CD8-positive, alpha-beta memory T cell (primary cell): ENCODE measurements around the gene SLC4A9. TPM values are rescaled to one million over a fixed set of nuclear protein-coding genes. Genes with fewer than 3 reads are reported as not detected.

Source experiments
- CTCF ChIA-PET: fragments of 350-600 bp; sonication (Branson Sonifier 250); formaldehyde crosslinking; loops from one replicate; lab custom pipeline; 2021; ENCODE audit warnings: antibody characterized with exemption; lab: Charles Lee
- POLR2A ChIA-PET: fragments of 350-600 bp; sonication (Branson Sonifier 250); formaldehyde crosslinking; loops from one replicate; lab custom pipeline; 2021; ENCODE audit warnings: antibody characterized with exemption; lab: Charles Lee
- DNase-seq, 5 donors: peaks; one replicate each; pipeline versions ENCODE4 v3.0.0 to v3.0.0-alpha.2; 2020 to 2022; ENCODE audit warnings: mixed read lengths in 1 of 5
- H3K27ac ChIP-seq: one replicate; pipeline ENCODE4 v1.7.0; 2013; ENCODE audit warnings: low read depth, mild to moderate bottlenecking, low read length, moderate library complexity
- H3K27me3 ChIP-seq: 2 replicates; pipeline ENCODE4 v1.7.0; 2013; ENCODE audit warnings: low read length, mild to moderate bottlenecking; ENCODE audit not compliant: insufficient read depth, poor library complexity, severe bottlenecking
- H3K36me3 ChIP-seq: 2 replicates; pipeline ENCODE4 v1.7.0; 2013; ENCODE audit warnings: mild to moderate bottlenecking, low read length, moderate library complexity; ENCODE audit not compliant: insufficient read depth
- H3K4me1 ChIP-seq: 2 replicates; pipeline ENCODE4 v1.7.0; 2013; ENCODE audit warnings: mild to moderate bottlenecking, low read length, moderate library complexity; ENCODE audit not compliant: insufficient read depth
- H3K4me3 ChIP-seq: 2 replicates; pipeline ENCODE4 v1.7.0; 2013; ENCODE audit warnings: mild to moderate bottlenecking, low read length
- H3K9me3 ChIP-seq: 2 replicates; pipeline ENCODE4 v1.7.0; 2013; ENCODE audit warnings: mild to moderate bottlenecking, low read length
- H3K27ac Mint-ChIP-seq, 8 donors: one replicate each; pipeline ENCODE4 v1.8.0; 2020 to 2021; ENCODE audit warnings: mixed read lengths in 8 of 8, mild to moderate bottlenecking in 6 of 8, inconsistent platforms in 3 of 8, moderate library complexity in 3 of 8
- H3K27me3 Mint-ChIP-seq, 2 donors: one replicate each; pipeline ENCODE4 v1.8.0; 2020 to 2021; ENCODE audit warnings: mixed read lengths in 2 of 2, mild to moderate bottlenecking in 1 of 2, moderate library complexity in 1 of 2
- H3K36me3 Mint-ChIP-seq, 3 donors: one replicate each; pipeline ENCODE4 v1.8.0; 2020 to 2021; ENCODE audit warnings: mixed read lengths in 3 of 3, inconsistent platforms in 1 of 3, mild to moderate bottlenecking in 1 of 3
- H3K4me1 Mint-ChIP-seq, 3 donors: one replicate each; pipeline ENCODE4 v1.8.0; 2020 to 2021; ENCODE audit warnings: mixed read lengths in 3 of 3, inconsistent platforms in 1 of 3, mild to moderate bottlenecking in 1 of 3
- H3K4me3 Mint-ChIP-seq, 7 donors: one replicate each; pipeline ENCODE4 v1.8.0; 2020 to 2021; ENCODE audit warnings: mixed read lengths in 7 of 7, mild to moderate bottlenecking in 6 of 7, moderate library complexity in 4 of 7, inconsistent platforms in 2 of 7
- H3K9me3 Mint-ChIP-seq, 5 donors: one replicate each; pipeline ENCODE4 v1.8.0; 2020 to 2022; ENCODE audit warnings: mixed read lengths in 5 of 5, mild to moderate bottlenecking in 3 of 5, moderate library complexity in 2 of 5, inconsistent platforms in 1 of 5
- polyA plus RNA-seq: library from polyadenylated mRNA; unstranded; fragments of 300-500 nt; fragmentation: Illumina TruSeq; gene quantifications from one replicate; pipeline ENCODE4 v1.2.3, GENCODE V29; 2021
- total RNA-seq, 2 experiments: library from RNA; stranded (reverse); gene quantifications; one replicate each; pipeline ENCODE4 v1.2.3, GENCODE V29; 2021

Gene SLC4A9
- not detected for total RNA-seq
- not detected for polyA plus RNA-seq

- Mint-ChIP-seq H3K4me1 (peaks cover 14 to 17% (median 16%) of the 10 kb centered on the region in 3 donors), H3K4me3 (no peak within 1 kb of the TSS), H3K9me3 (no peaks in the 10 kb centered on the region), H3K27me3 (peaks cover 0 to 3% of the 10 kb centered on the region in 2 donors), H3K36me3 (no peaks in the 10 kb centered on the region), H3K27ac (no peak within 1 kb of the TSS)
- Histone ChIP-seq H3K4me1 (peaks cover 4% of the 10 kb centered on the region), H3K27me3 (no peaks in the 10 kb centered on the region), H3K9me3 (no peaks in the 10 kb centered on the region), H3K27ac (no peak within 1 kb of the TSS), H3K4me3 (no peak within 1 kb of the TSS), H3K36me3 (no peaks in the 10 kb centered on the region)
- ChIA-PET POLR2A (no interaction called here), CTCF (interaction anchor here (1.1 to 2.9 kb wide), 3 partner anchors 8 to 120 kb away, joined by 6 to 11 read pairs (median 6); no protein-coding TSS in a partner anchor)
- no peak for DNase-seq
These were observed at the start of gene SLC4A9 for GRCh38 chr5:140360101-140360500. Gene SLC4A9, plus strand, starts transcription at chr5:140360194. Its CDS starts 43 bp downstream, at chr5:140360237.

- H3K27ac Mint-ChIP-seq: no peak overlapping the region
- ChIA-PET CTCF (no interaction called here), POLR2A (no interaction called here)
- Histone ChIP-seq H3K9me3 (no peaks in the 10 kb centered on the region), H3K36me3 (no peaks in the 10 kb centered on the region), H3K27ac (peak overlapping the region; percentile 20), H3K4me3 (no peak overlapping the region), H3K27me3 (no peaks in the 10 kb centered on the region), H3K4me1 (no peaks in the 10 kb centered on the region)
- H3K4me1 Mint-ChIP-seq: no peaks in the 10 kb centered on the region
- H3K9me3 Mint-ChIP-seq: no peaks in the 10 kb centered on the region
- H3K36me3 Mint-ChIP-seq: no peaks in the 10 kb centered on the region
- DNase-seq: no peak
- H3K4me3 Mint-ChIP-seq: no peak overlapping the region
- peaks cover 4 to 23% of the 10 kb centered on the region in 2 donors for H3K27me3 Mint-ChIP-seq
These were observed 49.6 kb upstream of the SLC4A9 start for GRCh38 chr5:140310434-140310833.

GRCh38 chr5:140311011-140311467, 49.0 kb upstream of the SLC4A9 start:
- no peak overlapping the region for H3K4me3 Mint-ChIP-seq

GRCh38 chr5:140312067-140312790, 47.8 kb upstream of the SLC4A9 start:
- Histone ChIP-seq H3K9me3 (no peaks in the 10 kb centered on the region), H3K27ac (no peak overlapping the region), H3K4me1 (no peaks in the 10 kb centered on the region), H3K27me3 (no peaks in the 10 kb centered on the region), H3K4me3 (no peak overlapping the region), H3K36me3 (no peaks in the 10 kb centered on the region)
- no peaks in the 10 kb centered on the region for H3K4me1 Mint-ChIP-seq
- POLR2A ChIA-PET: interaction anchor here (0.6 kb wide), 1 partner anchor 19 kb away, joined by 4 read pairs; no protein-coding TSS in a partner anchor
- H3K27me3 Mint-ChIP-seq: peaks cover 2 to 17% of the 10 kb centered on the region in 2 donors
- H3K4me3 Mint-ChIP-seq: no peak overlapping the region
- no peak for DNase-seq
- no peaks in the 10 kb centered on the region for H3K36me3 Mint-ChIP-seq
- CTCF ChIA-PET: no interaction called here
- no peaks in the 10 kb centered on the region for H3K9me3 Mint-ChIP-seq
- no peak overlapping the region for H3K27ac Mint-ChIP-seq

More at GRCh38 chr5:140311011-140311467, 49.0 kb upstream of the SLC4A9 start:
- no peaks in the 10 kb centered on the region for H3K36me3 ChIP-seq
- H3K27ac Mint-ChIP-seq: no peak overlapping the region
- no peaks in the 10 kb centered on the region for H3K9me3 Mint-ChIP-seq
- POLR2A ChIA-PET: no interaction called here
- no peaks in the 10 kb centered on the region for H3K27me3 ChIP-seq
- DNase-seq: no peak
- H3K27me3 Mint-ChIP-seq: peaks cover 4 to 23% of the 10 kb centered on the region in 2 donors
- no peaks in the 10 kb centered on the region for H3K4me1 ChIP-seq
- no peaks in the 10 kb centered on the region for H3K4me1 Mint-ChIP-seq
- H3K36me3 Mint-ChIP-seq: no peaks in the 10 kb centered on the region
- CTCF ChIA-PET: no interaction called here
- H3K4me3 ChIP-seq: no peak overlapping the region
- no peaks in the 10 kb centered on the region for H3K9me3 ChIP-seq
- peak overlapping the region; percentile 20 for H3K27ac ChIP-seq

GRCh38 chr5:140312791-140313189, 47.2 kb upstream of the SLC4A9 start:
- Histone ChIP-seq H3K9me3 (no peaks in the 10 kb centered on the region), H3K4me1 (no peaks in the 10 kb centered on the region), H3K4me3 (no peak overlapping the region), H3K27ac (no peak overlapping the region), H3K27me3 (no peaks in the 10 kb centered on the region), H3K36me3 (no peaks in the 10 kb centered on the region)
- H3K9me3 Mint-ChIP-seq: no peaks in the 10 kb centered on the region
- no peak for DNase-seq
- H3K27me3 Mint-ChIP-seq: peaks cover 2 to 17% of the 10 kb centered on the region in 2 donors
- POLR2A ChIA-PET: interaction anchor here (0.6 kb wide), 1 partner anchor 19 kb away, joined by 4 read pairs; no protein-coding TSS in a partner anchor
- H3K27ac Mint-ChIP-seq: no peak overlapping the region
- CTCF ChIA-PET: no interaction called here
- H3K4me1 Mint-ChIP-seq: no peaks in the 10 kb centered on the region
- H3K36me3 Mint-ChIP-seq: no peaks in the 10 kb centered on the region
- no peak overlapping the region for H3K4me3 Mint-ChIP-seq

- Mint-ChIP-seq H3K4me1 (no peaks in the 10 kb centered on the region), H3K36me3 (no peaks in the 10 kb centered on the region), H3K4me3 (no peak overlapping the region), H3K9me3 (no peaks in the 10 kb centered on the region), H3K27me3 (peaks cover 0 to 1% of the 10 kb centered on the region in 2 donors), H3K27ac (peak overlapping the region in 1 of 8 donors; percentile 41)
- no peak overlapping the region for H3K27ac ChIP-seq
- ChIA-PET CTCF (no interaction called here), POLR2A (no interaction called here)
- DNase-seq: no peak
- no peaks in the 10 kb centered on the region for H3K4me1 ChIP-seq
- H3K4me3 ChIP-seq: no peak overlapping the region
- no peaks in the 10 kb centered on the region for H3K36me3 ChIP-seq
- H3K27me3 ChIP-seq: no peaks in the 10 kb centered on the region
- no peaks in the 10 kb centered on the region for H3K9me3 ChIP-seq
These were observed 42.1 kb upstream of the SLC4A9 start for GRCh38 chr5:140317859-140318258.

- Histone ChIP-seq H3K4me1 (no peaks in the 10 kb centered on the region), H3K4me3 (no peak overlapping the region), H3K27ac (no peak overlapping the region), H3K9me3 (no peaks in the 10 kb centered on the region), H3K27me3 (no peaks in the 10 kb centered on the region), H3K36me3 (no peaks in the 10 kb centered on the region)
- H3K36me3 Mint-ChIP-seq: no peaks in the 10 kb centered on the region
- H3K4me3 Mint-ChIP-seq: no peak overlapping the region
- POLR2A ChIA-PET: no interaction called here
- no peak for DNase-seq
- no peaks in the 10 kb centered on the region for H3K9me3 Mint-ChIP-seq
- no peaks in the 10 kb centered on the region for H3K27me3 Mint-ChIP-seq
- no peaks in the 10 kb centered on the region for H3K4me1 Mint-ChIP-seq
- CTCF ChIA-PET: no interaction called here
- peak overlapping the region in 1 of 8 donors; percentile 24 for H3K27ac Mint-ChIP-seq
These were observed 41.2 kb upstream of the SLC4A9 start for GRCh38 chr5:140318792-140319191.

GRCh38 chr5:140319833-140320232, 40.2 kb upstream of the SLC4A9 start:
- CTCF ChIA-PET: interaction anchor here (1.3 kb wide), 1 partner anchor 26 kb away, joined by 3 read pairs; the partner anchor contains the start of gene HBEGF
- H3K9me3 ChIP-seq: no peaks in the 10 kb centered on the region
- H3K27me3 ChIP-seq: no peaks in the 10 kb centered on the region
- no peak overlapping the region for H3K4me3 ChIP-seq
- no peaks in the 10 kb centered on the region for H3K36me3 ChIP-seq
- H3K4me1 Mint-ChIP-seq: no peaks in the 10 kb centered on the region
- POLR2A ChIA-PET: no interaction called here
- H3K27me3 Mint-ChIP-seq: no peaks in the 10 kb centered on the region
- H3K4me3 Mint-ChIP-seq: no peak overlapping the region
- H3K27ac Mint-ChIP-seq: no peak overlapping the region
- H3K4me1 ChIP-seq: no peaks in the 10 kb centered on the region
- DNase-seq: no peak
- H3K36me3 Mint-ChIP-seq: no peaks in the 10 kb centered on the region
- H3K27ac ChIP-seq: no peak overlapping the region
- no peaks in the 10 kb centered on the region for H3K9me3 Mint-ChIP-seq
